ENCODE results near the gene MTMR1. TPM values are rescaled to one million over a fixed set of nuclear protein-coding genes. Genes with fewer than 3 reads are reported as not detected.
A peak's percentile ranks its signal among the peaks of the same experiment; 100 is the strongest.

Gene MTMR1
- total and polyA plus RNA-seq, 2 experiments from 2014 or later: 18.0 to 19.0 TPM

GRCh38 chrX:150683536-150684146 lies 9.6 kb upstream of the MTMR1 start:
- Histone ChIP-seq H3K79me2 (no peaks in the 10 kb centered on the region), H3K9me2 (replicated peaks; ENCODE audit: insufficient read depth) (no peaks in the 10 kb centered on the region), H3K4me2 (no peak overlapping the region), H2AFZ (no peak overlapping the region), H3K36me3 (replicated peaks; ENCODE audit: insufficient read depth, low read depth) (no peaks in the 10 kb centered on the region), H3K27ac (no peak overlapping the region), H3K4me1 (ENCODE audit: insufficient read depth) (no peaks in the 10 kb centered on the region), H3K9me3 (ENCODE audit: low read depth) (no peaks in the 10 kb centered on the region), H3K27me3 (no peaks in the 10 kb centered on the region), H4K20me1 (ENCODE audit: insufficient read depth, poor library complexity, severe bottlenecking) (no peaks in the 10 kb centered on the region), H3K4me3 (no peak overlapping the region)
- WGBS (ENCODE audit: low lambda C conversion rate, missing lambda C conversion rate): 41% methylated on average over 7 of the region's 7 CpGs
- peak; percentile 49 for DNase-seq (ENCODE audit: low spot score)
- TF ChIP-seq EZH2phosphoT487 (IDR thresholded peaks at IDR 0.05; ENCODE audit: low read depth, severe bottlenecking, unreplicated experiment): no peak
- TF ChIP-seq, protein P1, sequence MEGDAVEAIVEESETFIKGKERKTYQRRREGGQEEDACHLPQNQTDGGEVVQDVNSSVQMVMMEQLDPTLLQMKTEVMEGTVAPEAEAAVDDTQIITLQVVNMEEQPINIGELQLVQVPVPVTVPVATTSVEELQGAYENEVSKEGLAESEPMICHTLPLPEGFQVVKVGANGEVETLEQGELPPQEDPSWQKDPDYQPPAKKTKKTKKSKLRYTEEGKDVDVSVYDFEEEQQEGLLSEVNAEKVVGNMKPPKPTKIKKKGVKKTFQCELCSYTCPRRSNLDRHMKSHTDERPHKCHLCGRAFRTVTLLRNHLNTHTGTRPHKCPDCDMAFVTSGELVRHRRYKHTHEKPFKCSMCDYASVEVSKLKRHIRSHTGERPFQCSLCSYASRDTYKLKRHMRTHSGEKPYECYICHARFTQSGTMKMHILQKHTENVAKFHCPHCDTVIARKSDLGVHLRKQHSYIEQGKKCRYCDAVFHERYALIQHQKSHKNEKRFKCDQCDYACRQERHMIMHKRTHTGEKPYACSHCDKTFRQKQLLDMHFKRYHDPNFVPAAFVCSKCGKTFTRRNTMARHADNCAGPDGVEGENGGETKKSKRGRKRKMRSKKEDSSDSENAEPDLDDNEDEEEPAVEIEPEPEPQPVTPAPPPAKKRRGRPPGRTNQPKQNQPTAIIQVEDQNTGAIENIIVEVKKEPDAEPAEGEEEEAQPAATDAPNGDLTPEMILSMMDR (IDR thresholded peaks at IDR 0.05; ENCODE audit: poor library complexity): peak; percentile 45
- no peak for TF ChIP-seq EZH2 (IDR thresholded peaks at IDR 0.05; ENCODE audit: borderline replicate concordance)

DNA sequence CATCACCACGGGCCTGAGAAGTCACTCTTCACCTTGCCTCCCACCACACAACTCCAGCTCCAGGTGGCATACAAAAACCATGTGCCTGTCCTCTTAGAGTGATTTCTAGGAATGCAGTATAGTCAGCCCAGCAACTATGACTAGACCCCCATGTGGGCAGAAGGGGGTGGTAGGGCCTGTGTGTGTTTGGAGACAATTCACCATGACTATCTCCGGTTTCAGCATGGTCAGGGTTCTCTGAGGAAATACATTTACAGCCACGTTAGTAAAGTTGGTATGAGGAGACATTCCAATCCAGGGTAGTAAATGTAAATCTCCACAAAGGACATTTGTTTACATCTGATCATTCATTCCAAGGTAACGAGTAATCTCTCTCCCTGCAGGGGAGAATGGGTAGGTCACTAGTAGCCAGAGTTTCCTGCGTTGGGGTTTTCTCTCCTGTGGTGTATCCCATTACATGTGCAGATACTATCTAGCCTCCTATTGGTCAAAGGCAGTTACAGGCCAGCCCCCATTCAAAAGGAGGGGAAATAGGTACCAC lies 4.2 kb upstream of the MTMR1 start:
- H3K36me3 ChIP-seq (replicated peaks; ENCODE audit: insufficient read depth, low read depth): no peaks in the 10 kb centered on the region
- no peaks in the 10 kb centered on the region for H3K27me3 ChIP-seq
- H3K27ac ChIP-seq: peak overlapping the region; percentile 43
- H3K4me1 ChIP-seq (ENCODE audit: insufficient read depth): no peaks in the 10 kb centered on the region
- no peaks in the 10 kb centered on the region for H3K79me2 ChIP-seq
- H3K4me2 ChIP-seq: no peak overlapping the region
- TF ChIP-seq, protein P1 (IDR thresholded peaks at IDR 0.05; ENCODE audit: poor library complexity): no peak
- no peaks in the 10 kb centered on the region for H3K9me3 ChIP-seq (ENCODE audit: low read depth)
- no peak overlapping the region for H2AFZ ChIP-seq
- whole genome bisulfite sequencing (ENCODE audit: low lambda C conversion rate, missing lambda C conversion rate): 51% methylated on average over 5 of the region's 5 CpGs
- peak; percentile 22 for DNase-seq (ENCODE audit: low spot score)
- no peaks in the 10 kb centered on the region for H4K20me1 ChIP-seq (ENCODE audit: insufficient read depth, poor library complexity, severe bottlenecking)
- H3K4me3 ChIP-seq: no peak overlapping the region
- H3K9me2 ChIP-seq (replicated peaks; ENCODE audit: insufficient read depth): no peaks in the 10 kb centered on the region

- Histone ChIP-seq H3K9me2 (replicated peaks; ENCODE audit: insufficient read depth) (no peaks in the 10 kb centered on the region), H3K36me3 (replicated peaks; ENCODE audit: insufficient read depth, low read depth) (no peaks in the 10 kb centered on the region), H3K27ac (no peak overlapping the region), H3K9me3 (ENCODE audit: low read depth) (no peaks in the 10 kb centered on the region), H3K27me3 (no peaks in the 10 kb centered on the region), H3K4me2 (no peak overlapping the region), H2AFZ (no peak overlapping the region), H3K79me2 (peaks cover 7% of the 10 kb centered on the region), H4K20me1 (ENCODE audit: insufficient read depth, poor library complexity, severe bottlenecking) (no peaks in the 10 kb centered on the region), H3K4me1 (ENCODE audit: insufficient read depth) (no peaks in the 10 kb centered on the region), H3K4me3 (no peak overlapping the region)
- DNase-seq (ENCODE audit: low spot score): no peak
- TF ChIP-seq, protein P1 (IDR thresholded peaks at IDR 0.05; ENCODE audit: poor library complexity): no peak
- TF ChIP-seq EZH2 (IDR thresholded peaks at IDR 0.05; ENCODE audit: borderline replicate concordance) (no peak), EZH2phosphoT487 (IDR thresholded peaks at IDR 0.05; ENCODE audit: low read depth, severe bottlenecking, unreplicated experiment) (no peak)
Observed at GRCh38 chrX:150690126-150690525, 3.1 kb upstream of the MTMR1 start.
